ENCODE measurements around the gene MAML2. TPM values are rescaled to one million over a fixed set of nuclear protein-coding genes. Genes with fewer than 3 reads are reported as not detected.

Gene MAML2
- total RNA-seq, 1 donor from 2014 or later, result 18.7 TPM

GRCh38 chr11:96203567-96204365, 139.2 kb downstream of the MAML2 start:
- peak overlapping the region; percentile 19 for H3K27ac Mint-ChIP-seq (ENCODE audit: unreplicated experiment)
- no peak overlapping the region for H3K4me3 Mint-ChIP-seq
- H3K27me3 Mint-ChIP-seq (ENCODE audit: low read depth), result no peaks in the 10 kb centered on the region
- H3K36me3 Mint-ChIP-seq (ENCODE audit: low read depth), result peaks cover 7% of the 10 kb centered on the region
- peaks cover 8% of the 10 kb centered on the region for H3K9me3 Mint-ChIP-seq
- DNase-seq (ENCODE audit: low read depth, low spot score), result no peak
- H3K4me1 Mint-ChIP-seq, result peaks cover 75% of the 10 kb centered on the region
- TF ChIP-seq CTCF (conservative IDR thresholded peaks at IDR 0.05), result no peak

GRCh38 chr11:96200243-96200642, 142.8 kb downstream of the MAML2 start:
- H3K27ac Mint-ChIP-seq (ENCODE audit: unreplicated experiment), result peak overlapping the region; percentile 47

GRCh38 chr11:96199563-96200025, 143.4 kb downstream of the MAML2 start:
- no peak overlapping the region for H3K4me3 Mint-ChIP-seq
- no peak for TF ChIP-seq CTCF (conservative IDR thresholded peaks at IDR 0.05)
- H3K36me3 Mint-ChIP-seq (ENCODE audit: low read depth), result peaks cover 15% of the 10 kb centered on the region
- peaks cover 8% of the 10 kb centered on the region for H3K9me3 Mint-ChIP-seq
- H3K27ac Mint-ChIP-seq (ENCODE audit: unreplicated experiment), result no peak overlapping the region
- H3K4me1 Mint-ChIP-seq, result peaks cover 75% of the 10 kb centered on the region
- H3K27me3 Mint-ChIP-seq (ENCODE audit: low read depth), result no peaks in the 10 kb centered on the region
- no peak for DNase-seq (ENCODE audit: low read depth, low spot score)

More at GRCh38 chr11:96200243-96200642, 142.8 kb downstream of the MAML2 start:
- H3K27me3 Mint-ChIP-seq (ENCODE audit: low read depth), result no peaks in the 10 kb centered on the region
- H3K9me3 Mint-ChIP-seq, result peaks cover 8% of the 10 kb centered on the region
- no peak overlapping the region for H3K4me3 Mint-ChIP-seq
- DNase-seq (ENCODE audit: low read depth, low spot score), result no peak
- peaks cover 75% of the 10 kb centered on the region for H3K4me1 Mint-ChIP-seq
- H3K36me3 Mint-ChIP-seq (ENCODE audit: low read depth), result peaks cover 15% of the 10 kb centered on the region
- TF ChIP-seq CTCF (conservative IDR thresholded peaks at IDR 0.05), result no peak

GRCh38 chr11:96197801-96198701, 144.9 kb downstream of the MAML2 start:
- H3K4me1 Mint-ChIP-seq, result peaks cover 76% of the 10 kb centered on the region
- H3K27me3 Mint-ChIP-seq (ENCODE audit: low read depth), result no peaks in the 10 kb centered on the region
- no peak overlapping the region for H3K4me3 Mint-ChIP-seq
- H3K27ac Mint-ChIP-seq (ENCODE audit: unreplicated experiment), result peak overlapping the region; percentile 53
- TF ChIP-seq CTCF (conservative IDR thresholded peaks at IDR 0.05), result no peak
- peaks cover 8% of the 10 kb centered on the region for H3K9me3 Mint-ChIP-seq
- no peak for DNase-seq (ENCODE audit: low read depth, low spot score)
- H3K36me3 Mint-ChIP-seq (ENCODE audit: low read depth), result peaks cover 15% of the 10 kb centered on the region

- H3K4me3 Mint-ChIP-seq, result peak overlapping the region; percentile 47
- peaks cover 13% of the 10 kb centered on the region for H3K36me3 Mint-ChIP-seq (ENCODE audit: low read depth)
- peak overlapping the region; percentile 76 for H3K27ac Mint-ChIP-seq (ENCODE audit: unreplicated experiment)
- TF ChIP-seq CTCF (conservative IDR thresholded peaks at IDR 0.05), result no peak
- peaks cover 8% of the 10 kb centered on the region for H3K9me3 Mint-ChIP-seq
- H3K4me1 Mint-ChIP-seq, result peaks cover 84% of the 10 kb centered on the region
- H3K27me3 Mint-ChIP-seq (ENCODE audit: low read depth), result no peaks in the 10 kb centered on the region
- DNase-seq (ENCODE audit: low read depth, low spot score), result no peak
Observed at GRCh38 chr11:96197103-96197502, 145.9 kb downstream of the MAML2 start.
